Dedifferentiated amniotic fluid mesenchymal stem cell (primary cell): Measurements from ENCODE around the gene GPATCH4.

Experiments used
- DNase-seq: peaks from one replicate; pipeline ENCODE4 v3.0.0-alpha.2; 2016; ENCODE audit errors: extremely low spot score

The GPATCH4 gene

GRCh38 chr1:156547434-156547833 lies 53.8 kb downstream of the GPATCH4 start:
- no peak for DNase-seq

- no peak for DNase-seq
Observed at GRCh38 chr1:156546267-156546666, 55.0 kb downstream of the GPATCH4 start.

GRCh38 chr1:156544592-156545102 lies 56.6 kb downstream of the GPATCH4 start:
- no peak for DNase-seq
